ENCODE measurements around the gene FBXL17.

DNA sequence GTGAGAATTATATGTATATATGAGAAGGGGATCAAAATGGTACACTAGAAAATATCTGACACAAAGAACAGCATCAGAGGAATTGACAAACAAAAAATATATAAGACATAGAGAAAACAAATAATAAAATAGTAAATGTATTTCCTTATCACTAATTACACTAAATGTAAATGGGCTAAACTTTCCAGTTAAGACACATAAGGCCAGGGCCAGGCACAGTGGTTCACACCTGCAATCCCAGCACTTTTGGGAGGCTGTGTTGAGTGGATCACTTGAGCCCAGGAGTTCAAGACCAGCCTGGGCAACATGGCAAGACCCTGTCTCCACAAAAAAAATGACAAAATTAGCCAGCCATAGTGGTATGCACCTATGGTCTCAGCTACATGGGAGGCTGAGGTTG, 8.5 kb downstream of the FBXL17 start:
- no peak for TF ChIP-seq EZH2 (IDR thresholded peaks at IDR 0.05; ENCODE audit: insufficient read depth, poor library complexity, severe bottlenecking)
- no peak for TF ChIP-seq EZH2phosphoT487 (IDR thresholded peaks at IDR 0.05; ENCODE audit: insufficient read depth, low read depth)

All from GM23248 (cell line).